NOMO-1 treated with DMSO at 0.1 percent for 48 hours (cell line): ENCODE measurements around the gene LAMC2.

Experiments
- DNase-seq: peaks from one replicate; lab custom pipeline; 2025; ENCODE audit not compliant: unreplicated experiment; lab: John Stamatoyannopoulos, UW

LAMC2 gene

DNA sequence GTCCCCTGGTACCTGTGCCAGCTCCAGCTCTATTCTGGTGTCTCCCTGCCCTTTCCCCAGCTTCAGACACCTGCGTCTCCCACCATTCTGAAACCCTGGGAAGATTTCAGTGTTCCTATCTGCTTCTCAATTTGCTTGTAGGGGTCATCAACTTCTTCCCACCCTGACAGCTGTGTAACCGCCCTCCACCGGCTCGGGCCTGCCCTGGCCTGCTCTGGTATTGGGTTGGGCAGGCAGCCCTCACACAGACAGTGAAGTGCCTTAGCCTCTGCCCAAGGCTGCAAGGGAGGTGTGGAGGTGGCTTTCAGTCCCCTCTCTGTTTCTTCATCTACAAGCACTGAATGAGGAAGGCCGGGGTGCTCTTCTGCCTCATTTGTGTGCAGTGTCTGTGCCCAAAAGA, 97.2 kb downstream of the LAMC2 start:
- no peak for DNase-seq

DNA sequence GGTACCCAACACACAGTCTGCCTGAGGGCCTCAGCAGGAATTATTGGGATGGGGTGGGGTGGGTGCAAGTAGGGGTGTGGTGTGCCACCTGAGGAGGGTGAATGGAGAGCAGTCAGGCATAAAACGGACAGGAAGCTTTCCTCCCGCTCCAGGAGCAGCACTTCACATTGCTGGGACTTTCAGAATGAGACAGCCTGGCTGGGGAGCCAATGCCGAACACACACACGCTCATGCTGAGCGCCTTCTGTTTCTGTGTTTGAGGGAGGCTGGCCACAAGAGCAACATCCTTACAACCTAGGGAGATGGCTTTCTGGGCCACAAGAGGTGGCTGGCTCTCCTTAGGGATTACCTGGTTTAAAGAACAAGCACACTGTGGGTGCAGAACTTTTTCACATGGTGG, 98.0 kb downstream of the LAMC2 start:
- no peak for DNase-seq

DNA sequence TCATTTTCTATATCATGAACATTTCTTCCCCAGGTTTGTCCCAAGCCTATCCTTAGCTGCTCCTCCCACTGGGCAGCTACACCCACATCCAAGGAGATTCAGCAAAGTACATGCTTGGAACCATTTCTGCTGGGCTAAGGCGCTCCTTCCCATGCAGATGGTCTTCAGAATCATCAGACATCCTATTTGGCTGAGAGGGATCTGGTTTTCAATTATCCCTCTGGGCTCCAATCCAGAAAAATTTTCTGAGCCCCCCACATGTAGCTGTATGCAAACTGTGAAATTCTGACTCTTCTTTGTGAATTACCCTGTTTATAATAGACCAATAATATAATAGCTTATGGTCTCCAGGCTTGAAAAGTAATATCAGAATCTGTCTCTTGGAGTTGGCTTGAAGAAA, 99.2 kb downstream of the LAMC2 start:
- DNase-seq, result no peak

DNA sequence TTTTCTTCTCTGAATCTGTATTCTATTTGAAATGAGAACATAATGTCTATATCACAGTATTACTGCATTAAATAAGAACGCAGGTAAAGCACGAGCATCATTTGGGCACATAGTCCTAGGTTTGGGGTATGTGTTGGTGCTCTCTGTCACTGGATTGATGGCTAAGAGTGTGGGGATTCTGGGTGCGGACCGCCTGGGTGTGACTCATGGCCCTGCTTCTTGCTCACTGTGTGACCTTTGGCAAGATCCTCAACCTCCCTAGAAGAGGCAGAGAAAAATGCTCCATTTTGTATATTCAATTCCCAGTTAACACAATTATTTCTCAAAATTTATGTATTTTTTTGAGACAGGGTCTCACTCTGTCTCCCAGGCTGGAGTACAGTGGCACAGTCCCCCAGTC, 99.7 kb downstream of the LAMC2 start:
- DNase-seq, result no peak

DNA sequence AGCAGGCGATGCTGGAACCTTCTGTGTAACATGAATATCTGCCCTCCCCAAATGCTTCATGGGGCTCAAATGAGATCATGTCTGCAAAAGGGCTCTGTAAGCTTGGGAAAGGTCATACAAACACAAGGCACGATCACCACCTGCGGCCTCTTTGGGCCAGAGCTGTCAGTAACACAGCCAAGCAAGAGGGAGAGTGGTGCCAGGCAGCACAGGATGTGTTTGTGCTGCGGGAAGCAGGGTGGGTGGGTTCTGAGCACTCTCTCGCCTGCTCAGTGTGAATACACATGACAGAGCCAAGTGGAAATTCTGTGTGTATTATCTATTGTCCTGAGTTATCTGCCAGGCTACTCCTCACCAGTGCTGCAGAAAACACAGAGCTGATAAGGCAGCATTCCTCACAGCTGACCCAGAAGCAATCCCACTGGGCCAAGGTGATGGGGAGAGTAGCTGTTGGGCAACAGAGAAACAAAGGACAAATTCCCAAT, 101.2 kb downstream of the LAMC2 start:
- no peak for DNase-seq

DNA sequence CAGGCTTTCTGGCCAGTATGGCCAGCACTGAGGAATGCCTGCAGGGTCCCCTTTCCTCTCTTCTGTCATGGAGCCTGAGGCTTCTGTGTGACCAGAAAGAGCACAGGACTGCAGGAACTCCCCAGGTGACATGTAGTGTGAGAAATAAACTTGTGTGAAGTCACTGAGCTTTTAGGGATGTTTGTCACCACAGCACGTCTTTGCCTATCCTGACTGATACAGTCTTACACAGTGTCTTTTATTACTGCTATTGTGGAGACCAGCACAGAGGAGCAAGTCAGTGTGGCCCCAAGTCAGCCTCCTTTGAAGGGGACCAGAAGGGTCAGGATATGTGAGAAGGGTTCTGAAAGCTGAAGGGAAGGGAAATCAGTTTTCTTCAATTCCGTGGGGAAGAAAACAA, 102.5 kb downstream of the LAMC2 start:
- no peak for DNase-seq

DNA sequence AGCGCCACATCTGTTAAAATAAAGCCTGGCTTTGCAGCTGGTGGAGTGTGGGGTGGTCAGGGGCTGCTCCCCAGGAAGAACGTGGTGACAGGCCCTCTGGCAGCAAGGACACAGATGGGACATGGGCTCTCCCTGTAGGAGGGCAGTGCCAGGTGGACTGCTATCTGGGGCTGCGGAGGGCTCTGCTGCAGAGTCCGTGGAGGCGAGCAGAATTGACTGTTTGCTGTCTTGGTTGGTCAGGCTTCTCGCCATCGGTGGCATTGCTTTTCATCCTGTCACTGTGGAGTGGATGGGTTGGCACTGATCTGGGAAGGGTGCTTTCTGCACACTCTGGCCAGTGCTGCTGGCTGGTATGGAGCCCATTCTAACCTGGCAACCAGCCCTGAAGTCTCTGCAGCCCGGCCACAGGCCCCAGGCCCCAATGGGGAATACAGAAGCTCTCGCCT, 103.0 kb downstream of the LAMC2 start:
- no peak for DNase-seq

DNA sequence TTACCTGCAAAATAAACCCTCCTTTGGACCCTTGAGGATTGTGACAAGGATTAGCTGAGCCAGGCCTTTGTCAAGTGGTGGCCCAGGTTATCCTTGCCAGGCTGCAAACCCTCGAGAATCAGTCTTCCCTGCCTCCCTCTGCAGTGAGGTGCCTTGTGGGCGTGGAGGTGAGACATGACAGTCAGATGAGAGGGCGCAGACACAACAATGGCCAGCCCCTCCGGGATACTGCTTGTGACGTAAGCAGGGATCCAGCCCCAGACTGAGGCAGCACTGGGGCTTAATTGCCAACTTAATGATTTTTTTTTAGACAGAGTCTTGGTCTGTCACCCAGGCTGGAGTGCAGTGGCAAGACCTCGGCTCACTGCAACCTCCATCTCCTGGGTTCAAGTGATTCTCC, 104.6 kb downstream of the LAMC2 start:
- no peak for DNase-seq

DNA sequence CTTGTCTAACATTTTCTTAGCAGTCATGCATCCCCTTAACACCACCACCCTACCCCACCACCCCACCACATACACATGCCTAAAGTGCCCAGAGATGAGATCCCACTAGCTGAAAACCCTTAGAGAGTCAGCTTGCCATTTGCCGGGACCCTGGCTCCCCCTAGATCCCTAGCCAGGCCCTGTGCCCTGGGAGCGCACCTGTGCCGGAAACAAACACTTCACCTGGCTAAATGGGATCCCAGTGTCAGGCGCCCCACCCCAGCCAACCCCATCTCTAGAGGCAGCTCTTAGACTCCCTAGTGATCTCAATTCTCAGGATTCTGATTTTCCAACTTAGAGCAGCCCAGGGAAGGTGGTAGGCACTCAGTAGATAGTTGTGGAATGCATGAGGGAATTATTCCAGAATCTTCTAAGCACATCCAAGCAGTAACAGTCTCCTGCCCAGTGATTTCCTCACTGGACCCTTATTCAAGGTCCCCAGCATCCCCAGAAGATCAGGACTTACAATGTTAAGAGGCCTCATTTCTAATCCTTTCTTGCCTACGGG, 105.2 kb downstream of the LAMC2 start:
- DNase-seq, result no peak

DNA sequence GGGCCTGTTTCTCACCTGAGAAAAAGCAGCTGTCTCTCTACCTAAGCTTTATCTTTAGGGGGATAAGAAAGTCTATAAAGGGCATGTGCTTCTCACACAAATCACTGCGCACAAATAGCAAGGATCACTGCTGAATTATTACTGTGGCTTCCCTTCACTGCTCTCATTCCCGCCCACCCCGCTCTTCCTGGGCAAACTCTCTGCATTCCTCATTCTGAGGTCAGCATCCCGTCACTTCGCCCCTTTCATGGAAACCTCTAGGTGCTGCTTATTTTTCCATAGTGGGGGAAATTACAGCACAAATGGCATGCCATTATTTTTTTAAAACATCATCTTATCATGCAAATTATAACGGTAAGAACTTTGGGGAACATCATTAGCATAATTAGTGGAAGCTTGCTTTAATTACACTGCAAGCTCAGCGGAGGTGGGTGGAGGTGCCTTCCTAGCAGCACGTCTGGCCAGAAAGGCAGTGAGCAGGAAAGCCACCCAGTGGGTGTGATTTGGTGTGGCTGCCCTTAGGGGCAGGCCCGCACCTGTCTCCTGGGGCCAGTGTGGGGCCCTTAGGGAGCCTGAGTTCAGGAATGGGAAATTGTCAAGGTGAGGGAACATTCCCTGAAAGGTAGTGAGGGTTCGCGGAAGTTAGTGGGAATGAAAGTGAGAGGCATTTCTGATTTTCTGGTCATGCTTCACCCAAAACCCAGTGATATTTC, 105.9 kb downstream of the LAMC2 start:
- no peak for DNase-seq

DNA sequence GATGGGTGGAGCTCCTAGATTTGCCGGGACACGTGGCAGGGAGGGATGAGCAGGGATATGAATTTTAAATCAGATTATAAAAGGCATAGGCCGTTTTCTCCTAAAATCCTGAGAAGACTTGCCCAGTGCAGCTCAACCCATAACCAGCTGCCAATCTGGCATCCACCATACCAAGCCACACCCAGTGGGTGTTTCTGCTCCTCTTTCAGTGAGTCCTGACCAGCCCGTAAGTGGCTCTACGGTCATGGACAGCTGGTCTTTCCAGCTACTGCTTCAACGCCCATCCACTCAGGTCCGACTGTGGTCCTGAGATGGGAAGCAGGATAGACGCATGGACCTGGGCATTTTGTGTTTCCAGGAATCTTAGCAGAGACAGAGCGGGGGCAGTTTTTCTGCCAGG, 107.2 kb downstream of the LAMC2 start:
- DNase-seq, result no peak

DNA sequence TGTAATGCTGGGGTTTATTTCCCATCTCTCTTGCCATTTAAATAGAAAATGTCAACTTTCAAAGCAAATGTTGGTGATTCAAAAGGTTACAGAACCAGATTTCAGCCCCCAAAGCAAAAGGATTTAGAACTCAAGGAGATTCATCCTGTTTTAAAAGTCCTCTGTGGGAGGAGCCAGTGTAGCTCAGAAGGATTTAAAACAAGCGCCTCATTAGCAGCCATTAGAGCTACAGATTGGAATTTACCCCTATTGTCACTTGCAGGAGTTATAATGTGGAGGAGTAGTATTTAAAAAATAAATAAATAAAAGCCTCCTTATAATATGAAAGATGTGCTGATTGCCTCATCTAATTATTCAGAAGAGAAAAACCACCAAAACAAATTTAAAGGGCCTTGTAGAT, 107.8 kb downstream of the LAMC2 start:
- DNase-seq, result no peak
